Measurements from ENCODE around the gene ADRA2B. TPM values are rescaled to one million over a fixed set of nuclear protein-coding genes. Genes with fewer than 3 reads are reported as not detected.
A peak's percentile ranks its signal among the peaks of the same experiment; 100 is the strongest.
"Not testable (repeated sequence)": the region's sequence is repeated elsewhere in the genome, so short reads cannot be mapped to it uniquely, and the experiment has no call there.

Gene ADRA2B
- total RNA-seq (2014; rRNA removed; shearing (Covaris generic)) = 0.46 TPM in 1 of 2 replicates, not detected in the other

GRCh38 chr2:96116424-96116878, at the start of gene ADRA2B:
Gene ADRA2B (minus strand): TSS chr2:96116571. CDS start chr2:96116149, 422 bp downstream.
- peak; percentile 58 for DNase-seq (ENCODE audit: low spot score)

- no peak for DNase-seq (ENCODE audit: low spot score)
Measured at GRCh38 chr2:96164459-96165184, 48.3 kb upstream of the ADRA2B start.

GRCh38 chr2:96163768-96164429, 47.5 kb upstream of the ADRA2B start:
- no peak for DNase-seq (ENCODE audit: low spot score)

- DNase-seq (ENCODE audit: low spot score) = no peak
Measured at GRCh38 chr2:96163415-96163767, 47.0 kb upstream of the ADRA2B start.

- DNase-seq (ENCODE audit: low spot score) = peak; percentile 82
Measured at GRCh38 chr2:96161898-96162297, 45.5 kb upstream of the ADRA2B start.

GRCh38 chr2:96160366-96160765, 44.0 kb upstream of the ADRA2B start:
- not testable (repeated sequence) for DNase-seq (ENCODE audit: low spot score)

- DNase-seq (ENCODE audit: low spot score) = no peak
Measured at GRCh38 chr2:96159084-96159830, 42.9 kb upstream of the ADRA2B start.

- no peak for DNase-seq (ENCODE audit: low spot score)
Measured at GRCh38 chr2:96158554-96158940, 42.2 kb upstream of the ADRA2B start.

GRCh38 chr2:96157649-96158553, 41.5 kb upstream of the ADRA2B start:
- DNase-seq (ENCODE audit: low spot score) = no peak

- DNase-seq (ENCODE audit: low spot score) = no peak
Measured at GRCh38 chr2:96156926-96157648, 40.7 kb upstream of the ADRA2B start.

GRCh38 chr2:96156011-96156820, 39.8 kb upstream of the ADRA2B start:
- no peak for DNase-seq (ENCODE audit: low spot score)

GRCh38 chr2:96154506-96155380, 38.4 kb upstream of the ADRA2B start:
- DNase-seq (ENCODE audit: low spot score) = no peak

- peak; percentile 17 for DNase-seq (ENCODE audit: low spot score)
Measured at GRCh38 chr2:96153991-96154431, 37.6 kb upstream of the ADRA2B start.

- no peak for DNase-seq (ENCODE audit: low spot score)
Measured at GRCh38 chr2:96153291-96153713, 36.9 kb upstream of the ADRA2B start.

- DNase-seq (ENCODE audit: low spot score) = no peak
Measured at GRCh38 chr2:96152304-96153161, 36.2 kb upstream of the ADRA2B start.

- no peak for DNase-seq (ENCODE audit: low spot score)
Measured at GRCh38 chr2:96151595-96152303, 35.4 kb upstream of the ADRA2B start.

Measured in HT-29 (cell line).